VCaP (cell line): ENCODE data around the gene FAM163B.

ENCODE experiments used
- H3K27ac ChIP-seq: fragments of 450-650 bp; 2 replicates; pipeline ENCODE4 v1.5.1; 2017
- CTCF ChIP-seq: fragments of 450-650 bp; conservative IDR thresholded peaks from 2 replicates; pipeline ENCODE4 v1.5.1; 2017; ENCODE audit warnings: mild to moderate bottlenecking, moderate library complexity

Gene FAM163B

GRCh38 chr9:133642708-133643361, 33.6 kb upstream of the FAM163B start:
- no peak overlapping the region for H3K27ac ChIP-seq
- no peak for TF ChIP-seq CTCF

GRCh38 chr9:133641861-133642595, 32.8 kb upstream of the FAM163B start:
- no peak overlapping the region for H3K27ac ChIP-seq

GRCh38 chr9:133641396-133641655, 32.1 kb upstream of the FAM163B start:
- no peak for TF ChIP-seq CTCF
- no peak overlapping the region for H3K27ac ChIP-seq

More at GRCh38 chr9:133641861-133642595, 32.8 kb upstream of the FAM163B start:
- TF ChIP-seq CTCF = no peak

GRCh38 chr9:133640580-133641395, 31.6 kb upstream of the FAM163B start:
- TF ChIP-seq CTCF = no peak
- H3K27ac ChIP-seq = no peak overlapping the region

GRCh38 chr9:133640160-133640559, 31.0 kb upstream of the FAM163B start:
- no peak overlapping the region for H3K27ac ChIP-seq
- no peak for TF ChIP-seq CTCF

- H3K27ac ChIP-seq = no peak overlapping the region
- TF ChIP-seq CTCF = no peak
These were observed 30.4 kb upstream of the FAM163B start for GRCh38 chr9:133639613-133640012.

- no peak overlapping the region for H3K27ac ChIP-seq
- TF ChIP-seq CTCF = no peak
These were observed 29.5 kb upstream of the FAM163B start for GRCh38 chr9:133638711-133639110.
